Measurements from ENCODE around the gene CWC27. TPM values are rescaled to one million over a fixed set of nuclear protein-coding genes. Genes with fewer than 3 reads are reported as not detected.

Gene CWC27, protein sequence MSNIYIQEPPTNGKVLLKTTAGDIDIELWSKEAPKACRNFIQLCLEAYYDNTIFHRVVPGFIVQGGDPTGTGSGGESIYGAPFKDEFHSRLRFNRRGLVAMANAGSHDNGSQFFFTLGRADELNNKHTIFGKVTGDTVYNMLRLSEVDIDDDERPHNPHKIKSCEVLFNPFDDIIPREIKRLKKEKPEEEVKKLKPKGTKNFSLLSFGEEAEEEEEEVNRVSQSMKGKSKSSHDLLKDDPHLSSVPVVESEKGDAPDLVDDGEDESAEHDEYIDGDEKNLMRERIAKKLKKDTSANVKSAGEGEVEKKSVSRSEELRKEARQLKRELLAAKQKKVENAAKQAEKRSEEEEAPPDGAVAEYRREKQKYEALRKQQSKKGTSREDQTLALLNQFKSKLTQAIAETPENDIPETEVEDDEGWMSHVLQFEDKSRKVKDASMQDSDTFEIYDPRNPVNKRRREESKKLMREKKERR
- 23.2 and 39.5 TPM in 2 replicates for polyA plus RNA-seq (2011; rRNA removed)
- 18.6 and 38.2 TPM in 2 replicates for polyA minus RNA-seq (2011; rRNA and poly(A)+ RNA removed)

DNA sequence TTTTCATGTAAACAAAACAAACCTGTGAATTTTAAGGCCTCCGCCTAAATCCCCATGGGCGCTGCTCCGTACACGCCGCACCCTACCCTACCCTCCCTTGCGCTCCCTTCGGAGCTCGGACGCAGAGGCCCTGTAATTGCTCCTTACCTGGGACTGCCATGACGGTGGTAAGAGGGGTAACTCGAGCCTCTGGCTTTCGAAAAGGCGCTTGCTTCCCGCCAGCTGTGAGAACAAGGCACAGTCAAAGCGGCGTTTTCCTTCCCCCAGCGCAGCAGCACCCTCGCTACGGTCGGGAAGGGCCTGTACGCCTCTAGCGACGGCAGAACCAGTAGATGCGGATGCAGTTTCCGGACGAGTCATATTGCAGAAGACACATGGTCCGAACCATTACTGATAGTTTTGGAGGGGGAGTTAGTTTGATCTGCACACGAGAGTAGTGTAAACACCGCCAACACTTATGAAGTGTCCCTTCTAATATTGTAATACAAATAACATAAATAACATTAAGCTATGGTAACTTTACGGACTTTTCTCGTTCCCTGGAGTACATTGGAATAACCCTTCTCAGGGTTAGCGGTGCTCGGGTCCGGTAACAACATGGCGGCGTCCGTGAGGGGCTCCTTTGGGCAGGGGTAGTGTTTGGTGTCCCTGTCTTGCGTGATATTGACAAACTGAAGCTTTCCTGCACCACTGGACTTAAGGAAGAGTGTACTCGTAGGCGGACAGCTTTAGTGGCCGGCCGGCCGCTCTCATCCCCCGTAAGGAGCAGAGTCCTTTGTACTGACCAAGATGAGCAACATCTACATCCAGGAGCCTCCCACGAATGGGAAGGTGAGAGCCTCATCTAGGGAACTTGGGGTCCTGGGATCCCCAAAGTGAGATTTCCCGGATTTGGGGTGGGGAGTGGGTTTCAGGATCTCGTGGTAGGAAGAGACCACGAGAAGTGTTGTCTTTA, at the start of gene CWC27, which contains the start of gene SREK1IP1:
Gene CWC27, plus strand, starts transcription at position 573 of the 955 bp plus-strand sequence. Its CDS starts 217 bp downstream, at position 790.
Gene SREK1IP1, minus strand, starts transcription at position 334 of the 955 bp plus-strand sequence. Its CDS starts 174 bp downstream, at position 160.
- Histone ChIP-seq H3K4me3 (ENCODE audit: low read depth, low read length) (peak within 1 kb of the TSS; percentile 96), H3K27me3 (ENCODE audit: control insufficient read depth, insufficient read depth, low read length) (no peaks in the 10 kb centered on the region), H3K27ac (ENCODE audit: low read depth, low read length) (peak within 1 kb of the TSS; percentile 89), H3K9me3 (ENCODE audit: control insufficient read depth, insufficient read depth, low read length) (no peaks in the 10 kb centered on the region)
- POLR2A ChIA-PET: no interaction called here
- DNase-seq (ENCODE audit: low read depth, low spot score): peak; percentile 77
- CTCF ChIA-PET: interaction anchor here (0.8 to 9.0 kb wide), 4 partner anchors 9 to 158 kb away, joined by 3 to 84 read pairs (median 4); no protein-coding TSS in a partner anchor
- TF ChIP-seq, protein P1, sequence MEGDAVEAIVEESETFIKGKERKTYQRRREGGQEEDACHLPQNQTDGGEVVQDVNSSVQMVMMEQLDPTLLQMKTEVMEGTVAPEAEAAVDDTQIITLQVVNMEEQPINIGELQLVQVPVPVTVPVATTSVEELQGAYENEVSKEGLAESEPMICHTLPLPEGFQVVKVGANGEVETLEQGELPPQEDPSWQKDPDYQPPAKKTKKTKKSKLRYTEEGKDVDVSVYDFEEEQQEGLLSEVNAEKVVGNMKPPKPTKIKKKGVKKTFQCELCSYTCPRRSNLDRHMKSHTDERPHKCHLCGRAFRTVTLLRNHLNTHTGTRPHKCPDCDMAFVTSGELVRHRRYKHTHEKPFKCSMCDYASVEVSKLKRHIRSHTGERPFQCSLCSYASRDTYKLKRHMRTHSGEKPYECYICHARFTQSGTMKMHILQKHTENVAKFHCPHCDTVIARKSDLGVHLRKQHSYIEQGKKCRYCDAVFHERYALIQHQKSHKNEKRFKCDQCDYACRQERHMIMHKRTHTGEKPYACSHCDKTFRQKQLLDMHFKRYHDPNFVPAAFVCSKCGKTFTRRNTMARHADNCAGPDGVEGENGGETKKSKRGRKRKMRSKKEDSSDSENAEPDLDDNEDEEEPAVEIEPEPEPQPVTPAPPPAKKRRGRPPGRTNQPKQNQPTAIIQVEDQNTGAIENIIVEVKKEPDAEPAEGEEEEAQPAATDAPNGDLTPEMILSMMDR (IDR thresholded peaks at IDR 0.05; ENCODE audit: low read depth, low read length): peak; percentile 41

DNA sequence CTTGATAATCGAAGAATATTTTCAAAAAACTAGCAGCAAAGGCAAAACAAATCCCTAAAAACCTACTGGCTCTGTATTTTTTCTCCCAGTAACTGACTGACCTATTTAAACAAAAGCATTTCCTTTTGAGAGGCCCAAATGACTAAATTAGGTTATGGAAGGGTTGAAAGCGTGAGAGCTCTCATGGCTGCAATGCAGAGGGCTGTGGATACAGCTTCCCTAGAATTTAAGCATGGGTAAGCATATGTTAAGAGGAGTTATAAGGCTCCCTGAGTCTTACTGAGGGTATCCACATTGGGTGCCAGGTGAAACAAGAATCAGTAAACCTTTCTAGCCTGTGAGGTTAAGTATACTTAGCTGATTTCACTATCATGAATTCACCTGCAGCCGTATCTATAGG, 46.1 kb upstream of the CWC27 start:
- H3K4me3 ChIP-seq (ENCODE audit: low read depth, low read length): no peak overlapping the region
- no peaks in the 10 kb centered on the region for H3K27me3 ChIP-seq (ENCODE audit: control insufficient read depth, insufficient read depth, low read length)
- H3K27ac ChIP-seq (ENCODE audit: low read depth, low read length): no peak overlapping the region
- ChIA-PET CTCF (no interaction called here), POLR2A (no interaction called here)
- TF ChIP-seq, protein P1 (IDR thresholded peaks at IDR 0.05; ENCODE audit: low read depth, low read length): no peak
- H3K9me3 ChIP-seq (ENCODE audit: control insufficient read depth, insufficient read depth, low read length): no peaks in the 10 kb centered on the region
- no peak for DNase-seq (ENCODE audit: low read depth, low spot score)

DNA sequence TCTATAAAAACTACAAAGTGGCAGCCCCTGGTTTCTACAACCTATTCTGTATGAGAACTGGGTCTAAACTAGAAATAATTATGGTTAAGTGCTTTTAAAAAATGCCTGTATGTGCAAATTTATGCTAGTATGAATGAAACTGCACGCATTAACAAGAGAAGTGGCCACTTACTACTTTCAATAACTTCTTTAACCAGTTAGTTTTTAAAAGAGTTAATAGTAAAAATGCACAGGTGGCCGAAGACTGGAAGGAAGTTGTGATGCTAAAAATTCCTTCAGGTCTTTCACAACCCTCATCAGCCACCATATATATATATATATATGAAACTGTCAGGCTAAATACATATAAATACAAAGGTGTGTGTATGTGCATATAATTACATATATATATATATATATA, 41.6 kb upstream of the CWC27 start:
- POLR2A ChIA-PET: no interaction called here
- Histone ChIP-seq H3K27me3 (ENCODE audit: control insufficient read depth, insufficient read depth, low read length) (no peaks in the 10 kb centered on the region), H3K9me3 (ENCODE audit: control insufficient read depth, insufficient read depth, low read length) (no peaks in the 10 kb centered on the region), H3K27ac (ENCODE audit: low read depth, low read length) (no peak overlapping the region), H3K4me3 (ENCODE audit: low read depth, low read length) (no peak overlapping the region)
- TF ChIP-seq, protein P1 (IDR thresholded peaks at IDR 0.05; ENCODE audit: low read depth, low read length): no peak
- no peak for DNase-seq (ENCODE audit: low read depth, low spot score)
- CTCF ChIA-PET: no interaction called here

DNA sequence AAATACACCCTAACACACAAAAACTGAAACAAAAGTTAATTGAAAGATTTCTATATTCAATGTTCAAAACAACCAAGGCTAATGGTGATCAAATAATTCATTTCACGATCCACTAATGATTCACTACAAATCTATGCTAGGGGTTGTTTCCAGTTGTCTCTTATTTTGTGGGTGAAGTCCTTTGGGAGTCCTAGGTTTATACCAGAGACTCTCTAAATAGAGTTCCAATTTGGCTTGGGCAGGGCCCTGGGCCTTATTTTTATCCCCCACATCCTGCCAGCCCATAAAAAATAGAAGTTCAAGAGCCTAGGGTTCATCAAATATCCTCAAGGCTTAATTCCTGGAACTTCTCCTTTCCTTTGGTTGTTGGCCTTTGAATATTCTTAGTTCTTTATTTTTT, 26.3 kb upstream of the CWC27 start:
- Histone ChIP-seq H3K27ac (ENCODE audit: low read depth, low read length) (no peak overlapping the region), H3K9me3 (ENCODE audit: control insufficient read depth, insufficient read depth, low read length) (no peaks in the 10 kb centered on the region), H3K4me3 (ENCODE audit: low read depth, low read length) (no peak overlapping the region), H3K27me3 (ENCODE audit: control insufficient read depth, insufficient read depth, low read length) (no peaks in the 10 kb centered on the region)
- ChIA-PET CTCF (no interaction called here), POLR2A (no interaction called here)
- DNase-seq (ENCODE audit: low read depth, low spot score): no peak
- TF ChIP-seq, protein P1 (IDR thresholded peaks at IDR 0.05; ENCODE audit: low read depth, low read length): no peak

Measured in AG04450 (cell line).